Body of pancreas (tissue), 4 donors: Measurements from ENCODE around the gene TMC5.

Experiments used
- POLR2A ChIP-seq, 3 donors: fragments of 450-650 bp; IDR thresholded peaks; one replicate each; pipeline ENCODE4 v1.6.1; 2016; ENCODE audit warnings: antibody characterized with exemption in 3 of 3, mild to moderate bottlenecking in 2 of 3
- TF ChIP-seq, protein P1 (sequence below), 7 experiments: fragments of 450-650 bp in 4 of 7; fragments of 200-600 bp in 3 of 7; sonication (generic) in 3 of 7; IDR thresholded peaks; one replicate each; pipeline ENCODE4 v1.5.1; 2016 to 2019; ENCODE audit warnings: antibody characterized with exemption in 7 of 7

DNA sequence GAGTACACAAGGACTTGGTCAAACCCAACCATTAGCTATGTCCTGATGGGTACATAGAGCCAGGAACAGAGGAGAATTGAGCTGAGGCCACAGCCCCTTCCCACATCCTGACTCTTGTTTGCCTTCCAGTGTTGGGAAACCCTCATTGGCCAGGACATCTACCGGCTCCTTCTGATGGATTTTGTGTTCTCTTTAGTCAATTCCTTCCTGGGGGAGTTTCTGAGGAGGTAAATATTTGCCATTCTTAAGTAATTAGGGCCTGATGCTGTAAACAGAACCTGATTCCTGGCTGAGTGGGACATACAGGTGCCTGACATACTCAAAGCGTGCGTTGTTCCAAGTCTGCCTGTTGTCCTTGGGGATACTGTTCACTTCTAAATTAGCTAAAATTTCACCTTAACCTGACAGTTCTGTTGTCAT lies 61.6 kb downstream of the TMC5 start:
- TF ChIP-seq POLR2A (IDR thresholded peaks at IDR 0.05) = no peak
- TF ChIP-seq, protein P1, sequence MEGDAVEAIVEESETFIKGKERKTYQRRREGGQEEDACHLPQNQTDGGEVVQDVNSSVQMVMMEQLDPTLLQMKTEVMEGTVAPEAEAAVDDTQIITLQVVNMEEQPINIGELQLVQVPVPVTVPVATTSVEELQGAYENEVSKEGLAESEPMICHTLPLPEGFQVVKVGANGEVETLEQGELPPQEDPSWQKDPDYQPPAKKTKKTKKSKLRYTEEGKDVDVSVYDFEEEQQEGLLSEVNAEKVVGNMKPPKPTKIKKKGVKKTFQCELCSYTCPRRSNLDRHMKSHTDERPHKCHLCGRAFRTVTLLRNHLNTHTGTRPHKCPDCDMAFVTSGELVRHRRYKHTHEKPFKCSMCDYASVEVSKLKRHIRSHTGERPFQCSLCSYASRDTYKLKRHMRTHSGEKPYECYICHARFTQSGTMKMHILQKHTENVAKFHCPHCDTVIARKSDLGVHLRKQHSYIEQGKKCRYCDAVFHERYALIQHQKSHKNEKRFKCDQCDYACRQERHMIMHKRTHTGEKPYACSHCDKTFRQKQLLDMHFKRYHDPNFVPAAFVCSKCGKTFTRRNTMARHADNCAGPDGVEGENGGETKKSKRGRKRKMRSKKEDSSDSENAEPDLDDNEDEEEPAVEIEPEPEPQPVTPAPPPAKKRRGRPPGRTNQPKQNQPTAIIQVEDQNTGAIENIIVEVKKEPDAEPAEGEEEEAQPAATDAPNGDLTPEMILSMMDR (IDR thresholded peaks at IDR 0.05) = no peak
